HG03354 (cell line): ENCODE measurements around the gene NFATC3.
"Not testable (repeated sequence)": the region's sequence is repeated elsewhere in the genome, so short reads cannot be mapped to it uniquely, and the experiment has no call there.

Source experiments
- ATAC-seq: cut with Tn5 transposase; IDR thresholded peaks from one replicate; pipeline ENCODE4 v1.9.1; 2021; ENCODE audit warnings: mild to moderate bottlenecking; ENCODE audit not compliant: unreplicated experiment, poor library complexity, severe bottlenecking

Gene NFATC3

GRCh38 chr16:68086860-68087268, 1.7 kb downstream of the NFATC3 start:
- no peak for ATAC-seq

- no peak for ATAC-seq
Observed at GRCh38 chr16:68087688-68088087, 2.5 kb downstream of the NFATC3 start.

GRCh38 chr16:68088130-68088972, 3.2 kb downstream of the NFATC3 start:
- no peak for ATAC-seq

- no peak for ATAC-seq
Observed at GRCh38 chr16:68089067-68089466, 3.9 kb downstream of the NFATC3 start.

GRCh38 chr16:68090130-68090529, 5.0 kb downstream of the NFATC3 start:
- no peak for ATAC-seq

GRCh38 chr16:68090533-68090932, 5.4 kb downstream of the NFATC3 start:
- no peak for ATAC-seq

GRCh38 chr16:68091380-68092261, 6.5 kb downstream of the NFATC3 start:
- ATAC-seq: no peak

GRCh38 chr16:68092275-68092674, 7.1 kb downstream of the NFATC3 start:
- ATAC-seq: not testable (repeated sequence)

- ATAC-seq: no peak
Observed at GRCh38 chr16:68093816-68094613, 8.8 kb downstream of the NFATC3 start.

- ATAC-seq: no peak
Observed at GRCh38 chr16:68094614-68094934, 9.4 kb downstream of the NFATC3 start.

- no peak for ATAC-seq
Observed at GRCh38 chr16:68096491-68096890, 11.3 kb downstream of the NFATC3 start.

- ATAC-seq: no peak
Observed at GRCh38 chr16:68097088-68097487, 11.9 kb downstream of the NFATC3 start.

- no peak for ATAC-seq
Observed at GRCh38 chr16:68097895-68098294, 12.7 kb downstream of the NFATC3 start.

GRCh38 chr16:68100488-68100887, 15.3 kb downstream of the NFATC3 start:
- no peak for ATAC-seq

- no peak for ATAC-seq
Observed at GRCh38 chr16:68105611-68106010, 20.4 kb downstream of the NFATC3 start.

- ATAC-seq: not testable (repeated sequence)
Observed at GRCh38 chr16:68107230-68107928, 22.2 kb downstream of the NFATC3 start.

GRCh38 chr16:68109156-68109555, 24.0 kb downstream of the NFATC3 start:
- not testable (repeated sequence) for ATAC-seq

GRCh38 chr16:68110611-68111010, 25.4 kb downstream of the NFATC3 start:
- not testable (repeated sequence) for ATAC-seq

- ATAC-seq: no peak
Observed at GRCh38 chr16:68111379-68111778, 26.2 kb downstream of the NFATC3 start.
